SK-N-SH (cell line): Measurements from ENCODE around the gene DLX4. TPM values are rescaled to one million over a fixed set of nuclear protein-coding genes. Genes with fewer than 3 reads are reported as not detected.

Experiments used
- CTCF ChIA-PET: fragments of 300-600, 350-600 bp; formaldehyde crosslinking; extraction: SDS; loops from one replicate; lab custom pipeline; 2021; lab: Yijun Ruan, JAX
- POLR2A ChIA-PET: fragments of 350-600 bp; sonication (Branson Sonifier 250); formaldehyde crosslinking; extraction: SDS; loops from one replicate; lab custom pipeline; 2020; ENCODE audit warnings: antibody characterized with exemption, inconsistent platforms; lab: Yijun Ruan, JAX
- DNase-seq: peaks from one replicate; pipeline ENCODE4 v3.0.0; 2012
- H2AFZ ChIP-seq: fragments of 200-600 bp; sonication (generic); 2 replicates; pipeline ENCODE4 v1.8.1; 2016; ENCODE audit warnings: antibody characterized with exemption, mild to moderate bottlenecking, low read depth
- H3F3A ChIP-seq: fragments of 200-600 bp; sonication (generic); replicated peaks from 2 replicates; pipeline ENCODE3; 2016; ENCODE audit warnings: antibody characterized with exemption, mild to moderate bottlenecking; ENCODE audit not compliant: insufficient read depth
- H3K27ac ChIP-seq, 2 experiments: fragments of 200-500 bp in 1 of 2; fragments of 200-600 bp in 1 of 2; sonication (Bioruptor generic) in 1 of 2; sonication (generic), shearing (Covaris generic) in 1 of 2; 2 replicates each; pipeline versions ENCODE4 v1.5.1 to v1.6.1; 2014 to 2016; ENCODE audit warnings: low read depth in 2 of 2, inconsistent platforms in 1 of 2, low read length in 1 of 2, mild to moderate bottlenecking in 1 of 2, mixed read lengths in 1 of 2
- H3K27me3 ChIP-seq: fragments of 200-600 bp; sonication (generic), shearing (Covaris generic); 2 replicates; pipeline ENCODE4 v1.6.1; 2016; ENCODE audit warnings: mixed run types; ENCODE audit not compliant: insufficient read depth
- H3K36me3 ChIP-seq, 2 experiments: fragments of 200-500 bp in 1 of 2; fragments of 200-600 bp in 1 of 2; sonication (Bioruptor generic) in 1 of 2; sonication (generic) in 1 of 2; replicated peaks in 1 of 2; 2 replicates each; pipeline versions ENCODE3 to v1.5.1; 2014 to 2016; ENCODE audit warnings: low read length in 1 of 2, mild to moderate bottlenecking in 1 of 2; ENCODE audit not compliant: insufficient read depth in 2 of 2, control insufficient read depth in 1 of 2
- H3K4me1 ChIP-seq, 2 experiments: fragments of 200-500 bp in 1 of 2; fragments of 200-600 bp in 1 of 2; sonication (Bioruptor generic) in 1 of 2; sonication (generic), shearing (Covaris generic) in 1 of 2; 2 replicates each; pipeline versions ENCODE4 v1.5.1 to v1.6.1; 2014 to 2016; ENCODE audit warnings: low read depth in 1 of 2, low read length in 1 of 2, mixed run types in 1 of 2; ENCODE audit not compliant: insufficient read depth in 2 of 2, control insufficient read depth in 1 of 2
- H3K4me2 ChIP-seq: fragments of 200-600 bp; sonication (generic), shearing (Covaris generic); 2 replicates; pipeline ENCODE4 v1.6.1; 2017; ENCODE audit warnings: mixed run types
- H3K4me3 ChIP-seq, 2 experiments: fragments of 200-500 bp in 1 of 2; fragments of 200-600 bp in 1 of 2; sonication (Bioruptor generic) in 1 of 2; sonication (generic), shearing (Covaris generic) in 1 of 2; 2 replicates each; pipeline versions ENCODE4 v1.5.1 to v1.8.1; 2014 to 2016; ENCODE audit warnings: low read depth in 2 of 2, inconsistent platforms in 1 of 2, low read length in 1 of 2, mild to moderate bottlenecking in 1 of 2, mixed read lengths in 1 of 2, moderate library complexity in 1 of 2
- H3K79me2 ChIP-seq: fragments of 200-600 bp; sonication (generic); 2 replicates; pipeline ENCODE4 v1.8.1; 2017; ENCODE audit warnings: mild to moderate bottlenecking; ENCODE audit not compliant: insufficient read depth
- H3K9ac ChIP-seq: fragments of 200-600 bp; sonication (generic); 2 replicates; pipeline ENCODE4 v1.6.1; 2017; ENCODE audit warnings: mixed run types
- H3K9me2 ChIP-seq: fragments of 200-600 bp; sonication (generic); 2 replicates; pipeline ENCODE4 v1.6.1; 2017; ENCODE audit warnings: mixed run types
- H3K9me3 ChIP-seq: fragments of 200-600 bp; sonication (generic); 2 replicates; pipeline ENCODE4 v1.6.1; 2017; ENCODE audit warnings: mixed run types, mild to moderate bottlenecking, moderate library complexity
- H4K20me1 ChIP-seq: fragments of 200-600 bp; sonication (generic); 2 replicates; pipeline ENCODE4 v1.6.1; 2017; ENCODE audit warnings: mild to moderate bottlenecking, mixed run types; ENCODE audit not compliant: insufficient read depth
- CHD2 ChIP-seq: fragments of 150-350 bp; IDR thresholded peaks from 2 replicates; pipeline ENCODE4 v1.6.1; 2018; ENCODE audit warnings: low read length; ENCODE audit not compliant: partially characterized antibody
- CTCF ChIP-seq: fragments of 200-600 bp; sonication (generic); IDR thresholded peaks from 2 replicates; pipeline ENCODE4 v1.6.1; 2017; ENCODE audit warnings: antibody characterized with exemption, mild to moderate bottlenecking, moderate library complexity
- ELF1 ChIP-seq: IDR thresholded peaks from 2 replicates; pipeline ENCODE4 v1.4.0; 2012
- EP300 ChIP-seq, 2 experiments: IDR thresholded peaks; 2 replicates each; pipeline versions ENCODE4 v1.4.0 to v1.6.1; 2012; ENCODE audit warnings: borderline replicate concordance in 1 of 2, low read depth in 1 of 2, low read length in 1 of 2
- FOSL2 ChIP-seq: IDR thresholded peaks from 2 replicates; pipeline ENCODE4 v1.4.0; 2012; ENCODE audit warnings: low read depth, mild to moderate bottlenecking, moderate library complexity, borderline replicate concordance
- GABPA ChIP-seq: IDR thresholded peaks from 2 replicates; pipeline ENCODE4 v1.4.0; 2012; ENCODE audit warnings: low read depth, mild to moderate bottlenecking
- MEF2A ChIP-seq: IDR thresholded peaks from 2 replicates; pipeline ENCODE4 v1.4.0; 2012; ENCODE audit warnings: low read depth, borderline replicate concordance
- NFIC ChIP-seq: IDR thresholded peaks from 2 replicates; pipeline ENCODE4 v1.4.0; 2012; ENCODE audit warnings: borderline replicate concordance
- POLR2AphosphoS5 ChIP-seq: IDR thresholded peaks from 2 replicates; pipeline ENCODE4 v1.6.1; 2012; ENCODE audit warnings: low read depth, low read length
- RCOR1 ChIP-seq: fragments of 150-350 bp; IDR thresholded peaks from 2 replicates; pipeline ENCODE4 v1.6.1; 2017; ENCODE audit warnings: antibody characterized with exemption, low read length
- SIN3A ChIP-seq: IDR thresholded peaks from 2 replicates; pipeline ENCODE4 v1.6.1; 2012; ENCODE audit warnings: low read depth, mild to moderate bottlenecking, low read length, moderate library complexity, borderline replicate concordance
- TAF1 ChIP-seq: IDR thresholded peaks from 2 replicates; pipeline ENCODE4 v1.6.1; 2012; ENCODE audit warnings: low read depth, mild to moderate bottlenecking, low read length, moderate library complexity, borderline replicate concordance
- TCF12 ChIP-seq: IDR thresholded peaks from 2 replicates; pipeline ENCODE4 v1.4.0; 2012
- TEAD4 ChIP-seq: IDR thresholded peaks from 2 replicates; pipeline ENCODE4 v1.4.0; 2012; ENCODE audit warnings: mild to moderate bottlenecking, borderline replicate concordance; ENCODE audit not compliant: insufficient read depth
- YY1 ChIP-seq: IDR thresholded peaks from 2 replicates; pipeline ENCODE4 v1.4.0; 2012; ENCODE audit warnings: low read depth, mild to moderate bottlenecking
- WGBS: methylation state at CpG from one replicate; pipeline ENCODE4 v1.1.6; 2017; ENCODE audit warnings: low lambda C conversion rate; 5-methylcytosine and 5-hydroxymethylcytosine counted together
- polyA plus RNA-seq, 3 experiments: library from polyadenylated mRNA; depleted of rRNA; stranded (reverse); fragments of >200 nt; gene quantifications; 2 replicates each; pipeline ENCODE4 v1.2.3, GENCODE V29; 2012
- TF ChIP-seq, protein P1 (sequence below): IDR thresholded peaks from 2 replicates; pipeline ENCODE4 v1.6.1; 2012; ENCODE audit warnings: mild to moderate bottlenecking, low read depth, low read length, moderate library complexity
- TF ChIP-seq, protein P2 (sequence below): fragments of 150-350 bp; IDR thresholded peaks from 2 replicates; pipeline ENCODE4 v1.6.1; 2016; ENCODE audit warnings: mild to moderate bottlenecking, low read depth, low read length
- TF ChIP-seq, protein P3 (sequence below): IDR thresholded peaks from 2 replicates; pipeline ENCODE4 v1.4.0; 2012; ENCODE audit warnings: low read depth, borderline replicate concordance
- TF ChIP-seq, protein P4 (sequence below): fragments of 150-350 bp; IDR thresholded peaks from 2 replicates; pipeline ENCODE4 v1.6.1; 2017; ENCODE audit warnings: antibody characterized with exemption, low read length, low read depth, borderline replicate concordance

Gene DLX4
- polyA plus RNA-seq, 1 of the 3 experiments (the other 2 are of a cell fraction), result 0.10 TPM

DNA sequence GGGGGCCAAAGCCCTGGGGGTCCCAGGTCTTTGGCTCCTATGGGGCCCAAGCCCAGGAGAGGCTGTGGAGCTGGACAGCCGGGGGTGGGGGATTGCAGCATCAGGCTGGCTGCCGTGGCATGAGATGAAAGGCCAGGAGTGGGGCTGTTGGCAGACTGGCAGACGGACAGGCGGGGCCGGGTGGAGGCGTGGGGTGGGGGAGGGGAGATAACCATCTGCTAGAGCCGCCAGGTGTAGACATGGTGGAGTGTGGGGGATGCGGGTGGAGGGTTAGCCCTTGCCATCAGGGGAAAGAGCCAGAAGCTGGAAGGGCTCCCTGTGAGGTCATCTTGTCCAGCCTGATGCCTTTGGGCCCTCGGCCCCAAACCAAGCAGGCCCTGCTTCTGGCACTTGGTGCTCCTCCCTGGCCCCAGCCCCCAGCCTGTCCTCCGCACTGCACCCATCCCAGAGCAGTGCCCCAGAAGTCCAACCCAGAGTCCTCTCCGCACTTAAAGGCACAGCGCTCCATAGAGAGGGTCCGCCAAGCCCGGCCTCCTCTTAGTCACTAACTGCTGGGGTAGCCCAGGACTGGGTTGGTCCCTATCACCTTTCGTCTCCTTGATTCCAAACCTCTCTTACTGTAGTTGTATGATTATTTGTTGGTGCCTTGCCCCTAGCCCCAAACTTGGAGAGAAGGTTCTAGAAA lies 33.3 kb upstream of the DLX4 start:
- H3K9me2 ChIP-seq, result no peaks in the 10 kb centered on the region
- H3K79me2 ChIP-seq, result no peaks in the 10 kb centered on the region
- 61% methylated on average over 15 of the region's 15 CpGs for WGBS
- CTCF ChIA-PET, result interaction anchor here (1.4 to 21.8 kb wide), 4 partner anchors 16 to 62 kb away, joined by 3 to 258 read pairs (median 75); no protein-coding TSS in a partner anchor
- no peak for DNase-seq
- H3K4me3 ChIP-seq, result no peak overlapping the region
- H3K9me3 ChIP-seq, result no peaks in the 10 kb centered on the region
- H3K4me1 ChIP-seq, result peaks cover 0 to 9% of the 10 kb centered on the region in 2 experiments; a peak in 1 of 4 replicates
- POLR2A ChIA-PET, result no interaction called here
- H3K36me3 ChIP-seq, result no peaks in the 10 kb centered on the region
- TF ChIP-seq, protein P1, sequence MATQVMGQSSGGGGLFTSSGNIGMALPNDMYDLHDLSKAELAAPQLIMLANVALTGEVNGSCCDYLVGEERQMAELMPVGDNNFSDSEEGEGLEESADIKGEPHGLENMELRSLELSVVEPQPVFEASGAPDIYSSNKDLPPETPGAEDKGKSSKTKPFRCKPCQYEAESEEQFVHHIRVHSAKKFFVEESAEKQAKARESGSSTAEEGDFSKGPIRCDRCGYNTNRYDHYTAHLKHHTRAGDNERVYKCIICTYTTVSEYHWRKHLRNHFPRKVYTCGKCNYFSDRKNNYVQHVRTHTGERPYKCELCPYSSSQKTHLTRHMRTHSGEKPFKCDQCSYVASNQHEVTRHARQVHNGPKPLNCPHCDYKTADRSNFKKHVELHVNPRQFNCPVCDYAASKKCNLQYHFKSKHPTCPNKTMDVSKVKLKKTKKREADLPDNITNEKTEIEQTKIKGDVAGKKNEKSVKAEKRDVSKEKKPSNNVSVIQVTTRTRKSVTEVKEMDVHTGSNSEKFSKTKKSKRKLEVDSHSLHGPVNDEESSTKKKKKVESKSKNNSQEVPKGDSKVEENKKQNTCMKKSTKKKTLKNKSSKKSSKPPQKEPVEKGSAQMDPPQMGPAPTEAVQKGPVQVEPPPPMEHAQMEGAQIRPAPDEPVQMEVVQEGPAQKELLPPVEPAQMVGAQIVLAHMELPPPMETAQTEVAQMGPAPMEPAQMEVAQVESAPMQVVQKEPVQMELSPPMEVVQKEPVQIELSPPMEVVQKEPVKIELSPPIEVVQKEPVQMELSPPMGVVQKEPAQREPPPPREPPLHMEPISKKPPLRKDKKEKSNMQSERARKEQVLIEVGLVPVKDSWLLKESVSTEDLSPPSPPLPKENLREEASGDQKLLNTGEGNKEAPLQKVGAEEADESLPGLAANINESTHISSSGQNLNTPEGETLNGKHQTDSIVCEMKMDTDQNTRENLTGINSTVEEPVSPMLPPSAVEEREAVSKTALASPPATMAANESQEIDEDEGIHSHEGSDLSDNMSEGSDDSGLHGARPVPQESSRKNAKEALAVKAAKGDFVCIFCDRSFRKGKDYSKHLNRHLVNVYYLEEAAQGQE, result no peak
- no peak for TF ChIP-seq EP300 (IDR thresholded peaks at IDR 0.05; ENCODE audit: borderline replicate concordance in 1 of 2, low read depth in 1 of 2, low read length in 1 of 2)
- no peak for TF ChIP-seq SIN3A
- TF ChIP-seq CHD2, result no peak
- TF ChIP-seq GABPA, result no peak
- TF ChIP-seq CTCF, result no peak
- TF ChIP-seq, protein P2, sequence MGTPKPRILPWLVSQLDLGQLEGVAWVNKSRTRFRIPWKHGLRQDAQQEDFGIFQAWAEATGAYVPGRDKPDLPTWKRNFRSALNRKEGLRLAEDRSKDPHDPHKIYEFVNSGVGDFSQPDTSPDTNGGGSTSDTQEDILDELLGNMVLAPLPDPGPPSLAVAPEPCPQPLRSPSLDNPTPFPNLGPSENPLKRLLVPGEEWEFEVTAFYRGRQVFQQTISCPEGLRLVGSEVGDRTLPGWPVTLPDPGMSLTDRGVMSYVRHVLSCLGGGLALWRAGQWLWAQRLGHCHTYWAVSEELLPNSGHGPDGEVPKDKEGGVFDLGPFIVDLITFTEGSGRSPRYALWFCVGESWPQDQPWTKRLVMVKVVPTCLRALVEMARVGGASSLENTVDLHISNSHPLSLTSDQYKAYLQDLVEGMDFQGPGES, result no peak
- no peak for TF ChIP-seq MEF2A
- no peak for TF ChIP-seq RCOR1
- no peak for TF ChIP-seq TEAD4
- no peak for TF ChIP-seq NFIC
- TF ChIP-seq FOSL2, result no peak
- TF ChIP-seq, protein P3, sequence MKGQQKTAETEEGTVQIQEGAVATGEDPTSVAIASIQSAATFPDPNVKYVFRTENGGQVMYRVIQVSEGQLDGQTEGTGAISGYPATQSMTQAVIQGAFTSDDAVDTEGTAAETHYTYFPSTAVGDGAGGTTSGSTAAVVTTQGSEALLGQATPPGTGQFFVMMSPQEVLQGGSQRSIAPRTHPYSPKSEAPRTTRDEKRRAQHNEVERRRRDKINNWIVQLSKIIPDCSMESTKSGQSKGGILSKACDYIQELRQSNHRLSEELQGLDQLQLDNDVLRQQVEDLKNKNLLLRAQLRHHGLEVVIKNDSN, result no peak
- no peak for TF ChIP-seq TAF1
- no peak for TF ChIP-seq POLR2AphosphoS5
- TF ChIP-seq TCF12, result no peak
- TF ChIP-seq, protein P4, sequence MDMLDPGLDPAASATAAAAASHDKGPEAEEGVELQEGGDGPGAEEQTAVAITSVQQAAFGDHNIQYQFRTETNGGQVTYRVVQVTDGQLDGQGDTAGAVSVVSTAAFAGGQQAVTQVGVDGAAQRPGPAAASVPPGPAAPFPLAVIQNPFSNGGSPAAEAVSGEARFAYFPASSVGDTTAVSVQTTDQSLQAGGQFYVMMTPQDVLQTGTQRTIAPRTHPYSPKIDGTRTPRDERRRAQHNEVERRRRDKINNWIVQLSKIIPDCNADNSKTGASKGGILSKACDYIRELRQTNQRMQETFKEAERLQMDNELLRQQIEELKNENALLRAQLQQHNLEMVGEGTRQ, result no peak
- TF ChIP-seq ELF1, result no peak
- no peak for TF ChIP-seq YY1
- H3K27me3 ChIP-seq, result peaks cover 96% of the 10 kb centered on the region
- no peak overlapping the region for H3K4me2 ChIP-seq
- no peak overlapping the region for H3K27ac ChIP-seq
- no peak overlapping the region for H2AFZ ChIP-seq
- H3F3A ChIP-seq, result no peaks in the 10 kb centered on the region
- H3K9ac ChIP-seq, result no peak overlapping the region
- H4K20me1 ChIP-seq, result no peaks in the 10 kb centered on the region
